ENCODE results near the gene DPYSL4.

DNA sequence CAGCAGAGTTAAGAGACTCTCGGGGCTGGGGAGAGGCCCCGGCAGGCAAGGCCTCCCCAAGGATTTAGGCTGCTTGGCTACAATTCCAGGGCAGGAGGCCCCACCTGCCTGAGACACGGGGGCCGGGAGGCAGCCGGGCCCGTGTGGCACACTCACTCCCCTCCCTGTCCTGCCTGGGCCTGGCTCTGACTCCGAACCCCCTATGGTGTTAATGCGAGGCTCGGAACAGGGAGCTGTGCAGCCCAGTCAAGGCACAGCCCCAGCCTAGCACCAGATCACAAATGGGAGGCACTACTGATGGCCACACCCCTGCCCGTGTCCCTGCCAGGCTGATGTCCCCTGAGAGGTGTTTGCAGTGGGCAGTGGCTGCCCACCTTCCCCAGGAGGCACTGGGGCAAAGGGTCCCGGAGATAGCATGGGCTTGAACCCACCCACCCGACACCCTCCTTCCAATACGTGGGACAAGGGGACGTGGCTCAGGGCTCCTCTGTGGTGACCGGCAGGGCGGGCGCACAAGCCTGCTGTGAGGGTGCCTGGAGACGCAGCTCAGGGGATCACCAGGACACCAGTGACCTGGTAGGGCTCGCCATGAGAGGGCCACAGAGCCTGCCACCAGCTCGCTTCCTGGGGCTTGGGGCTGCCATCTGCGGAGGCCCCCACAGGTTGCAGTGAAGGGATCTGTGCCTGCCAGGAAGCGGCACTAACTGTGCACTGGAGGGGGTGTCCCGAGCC lies 37.0 kb downstream of the DPYSL4 start:
- TF ChIP-seq, protein P1, sequence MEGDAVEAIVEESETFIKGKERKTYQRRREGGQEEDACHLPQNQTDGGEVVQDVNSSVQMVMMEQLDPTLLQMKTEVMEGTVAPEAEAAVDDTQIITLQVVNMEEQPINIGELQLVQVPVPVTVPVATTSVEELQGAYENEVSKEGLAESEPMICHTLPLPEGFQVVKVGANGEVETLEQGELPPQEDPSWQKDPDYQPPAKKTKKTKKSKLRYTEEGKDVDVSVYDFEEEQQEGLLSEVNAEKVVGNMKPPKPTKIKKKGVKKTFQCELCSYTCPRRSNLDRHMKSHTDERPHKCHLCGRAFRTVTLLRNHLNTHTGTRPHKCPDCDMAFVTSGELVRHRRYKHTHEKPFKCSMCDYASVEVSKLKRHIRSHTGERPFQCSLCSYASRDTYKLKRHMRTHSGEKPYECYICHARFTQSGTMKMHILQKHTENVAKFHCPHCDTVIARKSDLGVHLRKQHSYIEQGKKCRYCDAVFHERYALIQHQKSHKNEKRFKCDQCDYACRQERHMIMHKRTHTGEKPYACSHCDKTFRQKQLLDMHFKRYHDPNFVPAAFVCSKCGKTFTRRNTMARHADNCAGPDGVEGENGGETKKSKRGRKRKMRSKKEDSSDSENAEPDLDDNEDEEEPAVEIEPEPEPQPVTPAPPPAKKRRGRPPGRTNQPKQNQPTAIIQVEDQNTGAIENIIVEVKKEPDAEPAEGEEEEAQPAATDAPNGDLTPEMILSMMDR (conservative IDR thresholded peaks at IDR 0.05; ENCODE audit: low read depth, low read length) = no peak
- TF ChIP-seq CHD1 (IDR thresholded peaks at IDR 0.05; ENCODE audit: low read depth, low read length) = no peak
- TF ChIP-seq RFX5 (IDR thresholded peaks at IDR 0.05; ENCODE audit: low read depth, low read length) = no peak
- TF ChIP-seq, protein P2, sequence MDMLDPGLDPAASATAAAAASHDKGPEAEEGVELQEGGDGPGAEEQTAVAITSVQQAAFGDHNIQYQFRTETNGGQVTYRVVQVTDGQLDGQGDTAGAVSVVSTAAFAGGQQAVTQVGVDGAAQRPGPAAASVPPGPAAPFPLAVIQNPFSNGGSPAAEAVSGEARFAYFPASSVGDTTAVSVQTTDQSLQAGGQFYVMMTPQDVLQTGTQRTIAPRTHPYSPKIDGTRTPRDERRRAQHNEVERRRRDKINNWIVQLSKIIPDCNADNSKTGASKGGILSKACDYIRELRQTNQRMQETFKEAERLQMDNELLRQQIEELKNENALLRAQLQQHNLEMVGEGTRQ (IDR thresholded peaks at IDR 0.05; ENCODE audit: low read depth, low read length) = no peak
- no peak for TF ChIP-seq POLR2A (IDR thresholded peaks at IDR 0.05; ENCODE audit: low read depth, low read length)
- TF ChIP-seq RAD21 (IDR thresholded peaks at IDR 0.05; ENCODE audit: low read length) = no peak
- no peak for TF ChIP-seq SMC3 (IDR thresholded peaks at IDR 0.05; ENCODE audit: low read depth, low read length)
- no peak for TF ChIP-seq CEBPB (IDR thresholded peaks at IDR 0.05; ENCODE audit: low read depth, low read length)
- TF ChIP-seq MAZ (IDR thresholded peaks at IDR 0.05; ENCODE audit: borderline replicate concordance, low read depth, low read length) = no peak
- TF ChIP-seq MAFK (IDR thresholded peaks at IDR 0.05; ENCODE audit: low read depth, low read length) = no peak
- TF ChIP-seq MXI1 (IDR thresholded peaks at IDR 0.05; ENCODE audit: borderline replicate concordance, low read depth, low read length) = no peak
- TF ChIP-seq FOS (IDR thresholded peaks at IDR 0.05; ENCODE audit: low read depth, low read length) = no peak
- TF ChIP-seq RCOR1 (IDR thresholded peaks at IDR 0.05; ENCODE audit: insufficient replicate concordance, low read length) = no peak
- TF ChIP-seq, protein P3, sequence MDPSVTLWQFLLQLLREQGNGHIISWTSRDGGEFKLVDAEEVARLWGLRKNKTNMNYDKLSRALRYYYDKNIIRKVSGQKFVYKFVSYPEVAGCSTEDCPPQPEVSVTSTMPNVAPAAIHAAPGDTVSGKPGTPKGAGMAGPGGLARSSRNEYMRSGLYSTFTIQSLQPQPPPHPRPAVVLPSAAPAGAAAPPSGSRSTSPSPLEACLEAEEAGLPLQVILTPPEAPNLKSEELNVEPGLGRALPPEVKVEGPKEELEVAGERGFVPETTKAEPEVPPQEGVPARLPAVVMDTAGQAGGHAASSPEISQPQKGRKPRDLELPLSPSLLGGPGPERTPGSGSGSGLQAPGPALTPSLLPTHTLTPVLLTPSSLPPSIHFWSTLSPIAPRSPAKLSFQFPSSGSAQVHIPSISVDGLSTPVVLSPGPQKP (IDR thresholded peaks at IDR 0.05; ENCODE audit: borderline replicate concordance, low read depth, low read length) = no peak

Data from IMR-90 (cell line).